HFFc6 (cell line): Measurements from ENCODE around the gene EGFL7. TPM values are rescaled to one million over a fixed set of nuclear protein-coding genes. Genes with fewer than 3 reads are reported as not detected.

Experiments
- DNase-seq: peaks from one replicate; pipeline ENCODE4 v3.0.0-alpha.2; 2018
- H3K27ac Mint-ChIP-seq: 2 replicates; pipeline ENCODE4 v1.8.0; 2020; ENCODE audit warnings: mild to moderate bottlenecking, mixed read lengths
- H3K27me3 Mint-ChIP-seq: 2 replicates; pipeline ENCODE4 v1.8.0; 2021; ENCODE audit warnings: mild to moderate bottlenecking, moderate library complexity, mixed read lengths; ENCODE audit not compliant: insufficient read depth
- H3K36me3 Mint-ChIP-seq: 2 replicates; pipeline ENCODE4 v1.8.0; 2021; ENCODE audit warnings: low read depth, mixed read lengths
- H3K4me1 Mint-ChIP-seq: 2 replicates; pipeline ENCODE4 v1.8.0; 2020; ENCODE audit warnings: low read depth, mixed read lengths
- H3K4me3 Mint-ChIP-seq: 2 replicates; pipeline ENCODE4 v1.8.0; 2020; ENCODE audit warnings: mild to moderate bottlenecking, moderate library complexity, mixed read lengths
- H3K9me3 Mint-ChIP-seq: 2 replicates; pipeline ENCODE4 v1.8.0; 2020; ENCODE audit warnings: mild to moderate bottlenecking, mixed read lengths
- CTCF ChIP-seq: fragments of 200-600 bp; sonication (generic); IDR thresholded peaks from 2 replicates; pipeline ENCODE4 v1.5.0; 2021; ENCODE audit warnings: antibody characterized with exemption, mild to moderate bottlenecking
- total RNA-seq, 6 experiments: library from RNA; stranded (reverse); fragmentation: NEBNext Ultra II Directional; extraction: Animal tissue kit (Norgen Biotek cat#: 25700); gene quantifications; 2 replicates in 1 of 6; 3 replicates in 5 of 6; pipeline ENCODE4 v1.2.3, GENCODE V29; 2021

The EGFL7 gene
- total RNA-seq, 6 experiments from 2014 or later = 3.5 to 6.3 (median 5.6) TPM

GRCh38 chr9:136659861-136660784, 2.6 kb upstream of the EGFL7 start:
- Mint-ChIP-seq H3K27ac (no peak overlapping the region), H3K9me3 (no peaks in the 10 kb centered on the region), H3K36me3 (no peaks in the 10 kb centered on the region), H3K4me1 (no peaks in the 10 kb centered on the region), H3K27me3 (peaks cover 7% of the 10 kb centered on the region), H3K4me3 (no peak overlapping the region)
- TF ChIP-seq CTCF = no peak
- DNase-seq = no peak

GRCh38 chr9:136660971-136661550, 1.7 kb upstream of the EGFL7 start:
- no peaks in the 10 kb centered on the region for H3K4me1 Mint-ChIP-seq
- peaks cover 7% of the 10 kb centered on the region for H3K27me3 Mint-ChIP-seq
- no peak overlapping the region for H3K4me3 Mint-ChIP-seq
- DNase-seq = no peak
- no peaks in the 10 kb centered on the region for H3K9me3 Mint-ChIP-seq
- H3K36me3 Mint-ChIP-seq = no peaks in the 10 kb centered on the region
- TF ChIP-seq CTCF = no peak
- no peak overlapping the region for H3K27ac Mint-ChIP-seq

- no peak overlapping the region for H3K27ac Mint-ChIP-seq
- no peak for DNase-seq
- H3K4me3 Mint-ChIP-seq = no peak overlapping the region
- H3K36me3 Mint-ChIP-seq = no peaks in the 10 kb centered on the region
- no peak for TF ChIP-seq CTCF
- H3K4me1 Mint-ChIP-seq = no peaks in the 10 kb centered on the region
- peaks cover 9% of the 10 kb centered on the region for H3K27me3 Mint-ChIP-seq
- H3K9me3 Mint-ChIP-seq = no peaks in the 10 kb centered on the region
Measured at GRCh38 chr9:136661641-136662325, 933 bp upstream of the EGFL7 start.

- Mint-ChIP-seq H3K36me3 (no peaks in the 10 kb centered on the region), H3K9me3 (no peaks in the 10 kb centered on the region), H3K27ac (no peak overlapping the region), H3K4me3 (no peak overlapping the region), H3K4me1 (no peaks in the 10 kb centered on the region), H3K27me3 (peaks cover 9% of the 10 kb centered on the region)
- no peak for DNase-seq
- no peak for TF ChIP-seq CTCF
Measured at GRCh38 chr9:136662326-136662655, 425 bp upstream of the EGFL7 start.

GRCh38 chr9:136664000-136664915, 1.5 kb downstream of the EGFL7 start:
- Mint-ChIP-seq H3K27ac (no peak overlapping the region), H3K4me1 (no peaks in the 10 kb centered on the region), H3K9me3 (no peaks in the 10 kb centered on the region), H3K27me3 (peaks cover 3% of the 10 kb centered on the region; the same call in 1 of the 2 replicates), H3K4me3 (no peak overlapping the region), H3K36me3 (no peaks in the 10 kb centered on the region)
- DNase-seq = no peak
- no peak for TF ChIP-seq CTCF
